Measurements from ENCODE around the gene CFAP141. TPM values are rescaled to one million over a fixed set of nuclear protein-coding genes. Genes with fewer than 3 reads are reported as not detected.

The CFAP141 gene
- total RNA-seq, 1 experiment from 2014 or later = not detected

GRCh38 chr1:154170547-154171222 lies 35.4 kb downstream of the CFAP141 start:
- H3K9me3 Mint-ChIP-seq (ENCODE audit: low read depth, unreplicated experiment) = no peaks in the 10 kb centered on the region
- H3K4me3 Mint-ChIP-seq (ENCODE audit: low read depth, unreplicated experiment) = no peak overlapping the region
- no peaks in the 10 kb centered on the region for H3K27me3 Mint-ChIP-seq (ENCODE audit: unreplicated experiment)
- H3K4me1 Mint-ChIP-seq (ENCODE audit: low read depth, unreplicated experiment) = no peaks in the 10 kb centered on the region
- BruUV-seq (replicated peaks) = no TSS peak
- peaks cover 82% of the 10 kb centered on the region for H3K36me3 Mint-ChIP-seq (ENCODE audit: insufficient read depth, unreplicated experiment)
- CTCF ChIA-PET = no interaction called here
- intact Hi-C loops (cut with micrococcal nuclease; ENCODE audit: unreplicated experiment) = no loop called here
- TF ChIP-seq CTCF (IDR thresholded peaks at IDR 0.05; ENCODE audit: unreplicated experiment) = no peak
- H3K27ac Mint-ChIP-seq (ENCODE audit: unreplicated experiment) = no peak overlapping the region
- DNase-seq = no peak

GRCh38 chr1:154167461-154167860 lies 38.7 kb downstream of the CFAP141 start:
- BruUV-seq (replicated peaks) = no TSS peak
- H3K27ac Mint-ChIP-seq (ENCODE audit: unreplicated experiment) = no peak overlapping the region

GRCh38 chr1:154166207-154166606 lies 39.9 kb downstream of the CFAP141 start:
- no peaks in the 10 kb centered on the region for H3K9me3 Mint-ChIP-seq (ENCODE audit: low read depth, unreplicated experiment)
- H3K27ac Mint-ChIP-seq (ENCODE audit: unreplicated experiment) = no peak overlapping the region
- DNase-seq = no peak
- H3K4me3 Mint-ChIP-seq (ENCODE audit: low read depth, unreplicated experiment) = no peak overlapping the region
- BruUV-seq (replicated peaks) = no TSS peak
- no peaks in the 10 kb centered on the region for H3K27me3 Mint-ChIP-seq (ENCODE audit: unreplicated experiment)
- H3K4me1 Mint-ChIP-seq (ENCODE audit: low read depth, unreplicated experiment) = no peaks in the 10 kb centered on the region
- CTCF ChIA-PET = no interaction called here
- peaks cover 86% of the 10 kb centered on the region for H3K36me3 Mint-ChIP-seq (ENCODE audit: insufficient read depth, unreplicated experiment)
- intact Hi-C loops (cut with micrococcal nuclease; ENCODE audit: unreplicated experiment) = no loop called here
- TF ChIP-seq CTCF (IDR thresholded peaks at IDR 0.05; ENCODE audit: unreplicated experiment) = no peak

More at GRCh38 chr1:154167461-154167860, 38.7 kb downstream of the CFAP141 start:
- Mint-ChIP-seq H3K4me1 (ENCODE audit: low read depth, unreplicated experiment) (no peaks in the 10 kb centered on the region), H3K4me3 (ENCODE audit: low read depth, unreplicated experiment) (no peak overlapping the region), H3K9me3 (ENCODE audit: low read depth, unreplicated experiment) (no peaks in the 10 kb centered on the region), H3K36me3 (ENCODE audit: insufficient read depth, unreplicated experiment) (peaks cover 86% of the 10 kb centered on the region), H3K27me3 (ENCODE audit: unreplicated experiment) (no peaks in the 10 kb centered on the region)
- CTCF ChIA-PET = no interaction called here
- intact Hi-C loops (cut with micrococcal nuclease; ENCODE audit: unreplicated experiment) = no loop called here
- no peak for TF ChIP-seq CTCF (IDR thresholded peaks at IDR 0.05; ENCODE audit: unreplicated experiment)
- DNase-seq = no peak

- CTCF ChIA-PET = no interaction called here
- Mint-ChIP-seq H3K4me3 (ENCODE audit: low read depth, unreplicated experiment) (no peak overlapping the region), H3K9me3 (ENCODE audit: low read depth, unreplicated experiment) (no peaks in the 10 kb centered on the region), H3K36me3 (ENCODE audit: insufficient read depth, unreplicated experiment) (peaks cover 77% of the 10 kb centered on the region), H3K27ac (ENCODE audit: unreplicated experiment) (no peak overlapping the region), H3K27me3 (ENCODE audit: unreplicated experiment) (no peaks in the 10 kb centered on the region), H3K4me1 (ENCODE audit: low read depth, unreplicated experiment) (peaks cover 26% of the 10 kb centered on the region)
- intact Hi-C loops (cut with micrococcal nuclease; ENCODE audit: unreplicated experiment) = no loop called here
- TF ChIP-seq CTCF (IDR thresholded peaks at IDR 0.05; ENCODE audit: unreplicated experiment) = no peak
- no peak for DNase-seq
- no TSS peak for BruUV-seq (replicated peaks)
These were observed 46.6 kb downstream of the CFAP141 start for GRCh38 chr1:154159554-154159953.
